Thoracic aorta (tissue), 2 donors: Measurements from ENCODE around the gene ACSS1. TPM values are rescaled to one million over a fixed set of nuclear protein-coding genes. Genes with fewer than 3 reads are reported as not detected.

ENCODE experiments used
- ATAC-seq: fragments of 150-250 bp; one replicate; pipeline ENCODE4 v1.8.0; 2017; ENCODE audit warnings: low read depth; ENCODE audit not compliant: insufficient number of reproducible peaks, low FRiP score
- DNase-seq: peaks from one replicate; pipeline ENCODE4 v3.0.0-alpha.2; 2020; ENCODE audit warnings: low spot score
- H3K27ac ChIP-seq, 2 donors: fragments of 200-600 bp; sonication (generic); 1 replicate in 1 of 2; 2 replicates in 1 of 2; pipeline ENCODE4 v1.5.1; 2016; ENCODE audit warnings: mild to moderate bottlenecking in 2 of 2, moderate library complexity in 2 of 2
- H3K27me3 ChIP-seq: fragments of 200-600 bp; sonication (generic); replicated peaks from 2 replicates; pipeline ENCODE4 v1.6.0; 2016; ENCODE audit warnings: mild to moderate bottlenecking; ENCODE audit not compliant: insufficient read depth
- H3K36me3 ChIP-seq: fragments of 200-600 bp; sonication (generic); one replicate; pipeline ENCODE4 v1.5.1; 2016
- H3K4me1 ChIP-seq, 2 donors: fragments of 200-600 bp; sonication (generic); 1 replicate in 1 of 2; 2 replicates in 1 of 2; pipeline versions ENCODE4 v1.5.1 to v1.6.0; 2016; ENCODE audit warnings: low read depth in 2 of 2, mild to moderate bottlenecking in 1 of 2; ENCODE audit not compliant: control insufficient read depth in 1 of 2
- H3K4me3 ChIP-seq: fragments of 200-600 bp; sonication (generic); 2 replicates; pipeline ENCODE4 v1.5.1; 2016; ENCODE audit warnings: mild to moderate bottlenecking
- H3K9me3 ChIP-seq: fragments of 200-600 bp; sonication (generic); 2 replicates; pipeline ENCODE4 v1.5.1; 2016
- CTCF ChIP-seq: fragments of 200-600 bp; sonication (generic); IDR thresholded peaks from one replicate; pipeline ENCODE4 v1.5.1; 2019; ENCODE audit warnings: antibody characterized with exemption
- total RNA-seq, 2 donors: library from RNA; depleted of rRNA; stranded (reverse); fragments of >200 nt; gene quantifications; one replicate each; pipeline versions ENCODE4 v1.1.0 to v1.2.3, GENCODE V29; 2016

ACSS1 gene
- total RNA-seq: 10 to 100 TPM; 26.0 to 31.7 TPM

GRCh38 chr20:25058051-25058846 is at the start of gene ACSS1:
Gene ACSS1 (minus strand): TSS chr20:25058139. CDS start chr20:25058102, 37 bp downstream.
- Histone ChIP-seq H3K4me1 (peaks cover 38 to 48% of the 10 kb centered on the region in 2 donors), H3K9me3 (no peaks in the 10 kb centered on the region), H3K27ac (peak within 1 kb of the TSS; percentile 91 to 93), H3K36me3 (no peaks in the 10 kb centered on the region), H3K4me3 (peak within 1 kb of the TSS; percentile 89), H3K27me3 (no peaks in the 10 kb centered on the region)
- TF ChIP-seq CTCF: no peak
- DNase-seq (no peak), ATAC-seq (peak; percentile 35)

- Histone ChIP-seq H3K27me3 (no peaks in the 10 kb centered on the region), H3K4me1 (no peaks in the 10 kb centered on the region), H3K9me3 (no peaks in the 10 kb centered on the region), H3K36me3 (no peaks in the 10 kb centered on the region), H3K4me3 (no peak overlapping the region), H3K27ac (no peak overlapping the region)
- no peak for TF ChIP-seq CTCF
- no peak for DNase-seq
- ATAC-seq: no peak
These were observed 45.6 kb upstream of the ACSS1 start for GRCh38 chr20:25103526-25103925.

- no peak overlapping the region for H3K27ac ChIP-seq
- TF ChIP-seq CTCF: no peak
- H3K4me1 ChIP-seq: no peaks in the 10 kb centered on the region
- no peak for DNase-seq
- no peaks in the 10 kb centered on the region for H3K36me3 ChIP-seq
- no peak for ATAC-seq
- no peak overlapping the region for H3K4me3 ChIP-seq
- H3K27me3 ChIP-seq: no peaks in the 10 kb centered on the region
- H3K9me3 ChIP-seq: no peaks in the 10 kb centered on the region
These were observed 43.0 kb upstream of the ACSS1 start for GRCh38 chr20:25100914-25101313.

GRCh38 chr20:25099601-25100140 is 41.7 kb upstream of the ACSS1 start:
- no peak for DNase-seq
- no peak overlapping the region for H3K27ac ChIP-seq
- no peaks in the 10 kb centered on the region for H3K36me3 ChIP-seq
- ATAC-seq: no peak
- TF ChIP-seq CTCF: no peak
- H3K4me1 ChIP-seq: no peaks in the 10 kb centered on the region
- no peak overlapping the region for H3K4me3 ChIP-seq
- H3K9me3 ChIP-seq: no peaks in the 10 kb centered on the region
- H3K27me3 ChIP-seq: no peaks in the 10 kb centered on the region

GRCh38 chr20:25097498-25097897 is 39.6 kb upstream of the ACSS1 start:
- ATAC-seq (no peak), DNase-seq (no peak)
- no peaks in the 10 kb centered on the region for H3K27me3 ChIP-seq
- no peaks in the 10 kb centered on the region for H3K4me1 ChIP-seq
- H3K9me3 ChIP-seq: no peaks in the 10 kb centered on the region
- H3K36me3 ChIP-seq: no peaks in the 10 kb centered on the region
- no peak for TF ChIP-seq CTCF
- H3K4me3 ChIP-seq: no peak overlapping the region
- H3K27ac ChIP-seq: no peak overlapping the region
